ENCODE measurements around the gene NUP210L.

DNA sequence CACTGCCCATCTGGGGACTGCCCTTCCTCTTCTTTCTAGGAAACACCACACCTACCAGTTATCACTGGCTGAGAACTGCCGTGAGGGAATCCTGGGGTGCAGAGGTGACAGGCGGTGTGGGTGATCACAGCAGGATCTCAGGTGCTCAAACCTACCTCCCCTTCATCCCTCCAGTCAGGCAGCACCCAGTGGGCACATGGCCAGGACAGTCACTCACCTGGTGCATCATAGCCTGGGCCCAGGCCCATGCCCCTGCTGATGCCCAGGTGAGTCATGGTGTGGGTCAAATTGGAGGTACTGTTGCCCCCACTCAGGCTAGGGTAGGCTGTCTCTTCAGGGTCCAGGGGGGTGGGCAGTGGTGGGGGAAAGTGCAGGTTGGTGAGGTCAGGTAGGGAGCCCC, 203.1 kb downstream of the NUP210L start:
- TF ChIP-seq, protein P1, sequence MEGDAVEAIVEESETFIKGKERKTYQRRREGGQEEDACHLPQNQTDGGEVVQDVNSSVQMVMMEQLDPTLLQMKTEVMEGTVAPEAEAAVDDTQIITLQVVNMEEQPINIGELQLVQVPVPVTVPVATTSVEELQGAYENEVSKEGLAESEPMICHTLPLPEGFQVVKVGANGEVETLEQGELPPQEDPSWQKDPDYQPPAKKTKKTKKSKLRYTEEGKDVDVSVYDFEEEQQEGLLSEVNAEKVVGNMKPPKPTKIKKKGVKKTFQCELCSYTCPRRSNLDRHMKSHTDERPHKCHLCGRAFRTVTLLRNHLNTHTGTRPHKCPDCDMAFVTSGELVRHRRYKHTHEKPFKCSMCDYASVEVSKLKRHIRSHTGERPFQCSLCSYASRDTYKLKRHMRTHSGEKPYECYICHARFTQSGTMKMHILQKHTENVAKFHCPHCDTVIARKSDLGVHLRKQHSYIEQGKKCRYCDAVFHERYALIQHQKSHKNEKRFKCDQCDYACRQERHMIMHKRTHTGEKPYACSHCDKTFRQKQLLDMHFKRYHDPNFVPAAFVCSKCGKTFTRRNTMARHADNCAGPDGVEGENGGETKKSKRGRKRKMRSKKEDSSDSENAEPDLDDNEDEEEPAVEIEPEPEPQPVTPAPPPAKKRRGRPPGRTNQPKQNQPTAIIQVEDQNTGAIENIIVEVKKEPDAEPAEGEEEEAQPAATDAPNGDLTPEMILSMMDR (conservative IDR thresholded peaks at IDR 0.05; ENCODE audit: low read length), result no peak
- TF ChIP-seq EZH2phosphoT487 (IDR thresholded peaks at IDR 0.05; ENCODE audit: borderline replicate concordance, low read depth, low read length), result no peak
